ENCODE results near the gene BAK1.
A peak's percentile ranks its signal among the peaks of the same experiment; 100 is the strongest.
"Not testable (repeated sequence)": the region's sequence is repeated elsewhere in the genome, so short reads cannot be mapped to it uniquely, and the experiment has no call there.

Gene BAK1

DNA sequence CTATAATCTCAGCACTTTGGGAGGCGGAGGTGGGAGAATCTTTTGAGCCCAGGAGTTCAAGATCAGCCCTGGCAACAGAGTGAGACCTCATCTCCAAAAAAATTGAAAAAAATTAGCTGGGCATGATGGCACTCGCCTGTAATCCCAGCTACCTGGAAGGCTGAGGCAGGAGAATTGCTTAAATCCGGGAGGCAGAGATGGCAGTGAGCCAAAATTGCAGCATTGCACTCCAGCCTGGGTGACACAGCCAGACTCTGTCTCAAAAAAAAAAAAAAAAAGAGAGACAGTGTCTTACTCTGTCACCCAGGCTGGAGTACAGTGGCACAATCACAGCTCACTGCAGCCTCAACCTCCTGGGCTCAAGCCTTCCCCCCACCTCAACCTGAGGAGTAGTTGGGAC lies 27.2 kb downstream of the BAK1 start:
- not testable (repeated sequence) for DNase-seq (ENCODE audit: low read depth in 2 of 3, low spot score in 2 of 3)

DNA sequence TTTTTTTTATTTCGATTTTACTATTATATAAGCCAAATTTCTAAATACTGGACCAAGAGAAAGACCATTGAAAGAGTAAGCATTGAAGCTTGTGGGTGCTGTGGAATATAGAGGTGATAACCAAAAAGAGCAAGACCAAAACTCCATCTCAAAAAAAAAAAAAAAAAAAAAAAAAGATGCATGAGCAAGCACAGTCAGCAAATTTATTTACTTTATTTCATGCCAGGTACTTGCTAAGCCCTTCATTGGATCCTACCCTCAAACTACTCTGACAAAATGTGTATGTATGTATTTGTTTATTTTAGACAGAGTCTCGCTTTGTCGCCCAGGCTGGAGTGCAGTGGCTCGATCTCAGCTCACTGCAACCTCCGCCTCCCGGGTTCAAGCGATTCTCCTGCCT lies 27.8 kb downstream of the BAK1 start:
- DNase-seq (ENCODE audit: low read depth in 2 of 3, low spot score in 2 of 3) = no peak

DNA sequence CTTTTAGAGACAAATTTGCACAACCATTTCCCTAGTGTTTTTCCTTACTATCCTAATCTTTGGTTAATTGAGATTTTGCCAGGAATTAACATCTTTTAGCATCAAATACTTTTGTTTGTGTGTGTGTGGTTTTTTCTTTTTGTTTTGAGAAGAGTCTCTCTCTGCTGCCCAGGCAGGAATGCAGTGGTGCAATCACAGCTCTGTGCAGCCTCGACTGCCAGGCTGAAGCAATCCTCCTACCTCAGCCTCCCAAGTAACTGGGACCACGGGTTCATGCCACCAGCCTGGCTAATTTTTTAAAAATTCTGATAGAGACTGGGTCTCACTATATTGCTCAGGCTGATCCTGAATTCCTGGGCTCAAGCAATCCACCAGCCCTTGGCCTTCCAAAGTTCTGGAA lies 28.5 kb downstream of the BAK1 start:
- DNase-seq (ENCODE audit: low read depth in 2 of 3, low spot score in 2 of 3) = no peak

DNA sequence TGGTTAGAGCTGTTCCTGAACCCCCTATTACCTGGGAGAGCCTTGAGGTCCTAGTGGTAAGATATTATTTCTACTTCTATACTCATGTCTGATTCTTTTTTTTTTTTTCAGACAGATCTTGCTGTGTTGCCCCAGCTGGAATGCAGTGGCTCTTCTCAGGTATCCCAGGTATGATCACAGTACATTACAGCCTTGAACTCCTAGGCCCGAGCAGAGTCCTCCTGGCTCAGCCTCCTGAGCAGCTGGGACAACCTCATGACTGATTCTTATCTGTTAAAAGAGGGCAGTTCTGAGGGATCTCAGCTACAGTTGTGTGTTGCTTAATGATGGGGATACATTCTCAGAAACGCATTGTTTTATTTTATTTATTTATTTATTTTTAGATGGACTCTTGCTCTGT lies 30.2 kb downstream of the BAK1 start:
- no peak for DNase-seq (ENCODE audit: low read depth in 2 of 3, low spot score in 2 of 3)

DNA sequence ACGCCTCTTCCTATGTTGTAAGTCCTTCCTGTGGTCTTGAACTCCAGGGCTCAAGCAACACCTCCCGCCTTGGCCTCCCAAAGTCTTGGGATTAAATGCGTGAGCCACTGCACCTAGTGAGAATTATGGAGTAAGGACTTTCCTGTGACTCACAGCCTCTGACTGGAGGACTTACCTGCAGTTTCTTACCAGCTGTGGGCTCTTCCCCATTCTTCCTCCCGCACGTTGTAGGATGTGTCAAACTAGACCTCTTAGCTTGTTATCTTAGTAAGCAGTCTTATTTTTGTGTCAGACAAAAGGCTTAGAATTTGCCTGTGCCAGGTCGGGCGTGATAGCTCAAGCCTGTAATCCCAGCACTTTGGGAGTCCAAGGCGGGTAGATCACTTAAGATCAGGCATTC lies 30.9 kb downstream of the BAK1 start:
- no peak for DNase-seq (ENCODE audit: low read depth in 2 of 3, low spot score in 2 of 3)

DNA sequence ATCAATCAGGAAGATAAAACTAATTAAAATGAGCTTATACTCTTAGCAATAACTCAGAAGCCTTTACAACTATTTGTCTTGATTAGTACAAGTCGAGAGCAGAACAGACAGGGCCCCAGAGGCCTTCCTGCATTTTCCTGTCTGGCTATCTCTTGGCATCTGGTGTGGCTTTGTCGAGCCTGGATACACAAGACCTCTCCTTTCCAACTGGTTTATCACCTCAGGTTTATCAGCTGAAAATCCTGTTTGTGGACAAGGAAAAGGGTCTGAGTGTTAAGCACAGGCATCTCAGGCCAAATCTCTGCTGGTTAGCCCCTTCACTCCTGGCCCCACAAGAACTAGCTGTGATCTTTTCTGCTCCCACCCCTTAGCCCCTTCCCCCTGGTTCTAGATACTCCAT lies 32.6 kb downstream of the BAK1 start:
- DNase-seq (ENCODE audit: low read depth in 2 of 3, low spot score in 2 of 3) = no peak

DNA sequence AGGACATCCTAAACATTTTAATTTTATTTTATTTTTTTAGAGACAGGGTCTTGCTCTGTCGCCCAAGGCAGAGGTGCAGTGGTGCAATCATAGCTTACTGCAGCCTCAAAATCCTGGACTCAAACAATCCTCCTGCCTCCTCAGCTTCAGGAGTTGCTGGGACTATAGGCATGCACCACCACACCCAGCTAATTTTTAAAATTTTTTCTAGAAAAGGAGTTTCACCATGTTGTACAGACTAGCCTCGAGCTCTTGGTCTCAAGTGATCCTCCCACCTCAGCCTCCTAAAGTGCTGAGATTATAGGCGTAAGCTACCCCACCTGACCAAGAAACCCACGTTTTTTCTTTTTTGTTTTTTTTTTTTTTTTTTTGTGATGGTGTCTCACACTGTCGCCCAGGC lies 33.3 kb downstream of the BAK1 start:
- no peak for DNase-seq (ENCODE audit: low read depth in 2 of 3, low spot score in 2 of 3)

DNA sequence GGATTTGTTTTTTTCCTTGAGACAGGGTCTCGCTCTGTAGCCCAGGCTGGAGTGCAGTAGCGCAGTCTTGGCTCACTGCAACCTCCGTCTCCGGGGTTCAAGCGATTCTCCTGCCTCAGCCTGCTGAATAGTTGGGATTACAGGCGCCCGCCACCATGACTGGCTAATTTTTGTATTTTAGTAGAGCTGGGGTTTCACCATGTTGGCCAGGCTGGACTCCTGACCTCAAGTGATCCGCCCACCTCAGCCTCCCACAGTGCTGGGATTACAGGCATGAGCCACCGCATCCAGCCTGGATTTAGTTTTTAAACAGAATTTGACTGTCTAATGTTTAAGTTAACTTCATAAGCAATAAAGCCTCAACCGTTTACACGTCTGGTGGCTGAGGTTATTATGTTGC lies 34.8 kb downstream of the BAK1 start:
- DNase-seq (ENCODE audit: low read depth in 2 of 3, low spot score in 2 of 3) = not testable (repeated sequence)

DNA sequence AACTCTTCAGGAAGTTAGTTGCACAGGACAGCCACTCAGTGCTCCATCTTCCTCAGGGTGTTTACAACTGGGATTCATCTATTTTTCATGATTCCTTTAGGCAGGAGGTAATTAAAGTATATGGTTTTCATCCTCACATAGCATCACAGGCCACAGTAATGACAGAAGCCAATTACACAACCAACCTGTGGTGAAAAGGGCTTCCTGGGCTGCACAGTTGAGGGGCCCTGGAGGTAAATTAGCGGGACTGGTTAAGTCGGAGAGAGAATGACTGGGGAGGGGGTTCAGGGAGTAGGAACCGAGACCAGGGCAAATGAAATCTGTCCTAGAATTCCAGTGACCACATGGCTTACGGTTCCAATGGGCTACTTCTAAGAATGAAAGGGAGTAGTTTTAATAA lies 37.0 kb downstream of the BAK1 start:
- no peak for DNase-seq (ENCODE audit: low read depth in 2 of 3, low spot score in 2 of 3)

DNA sequence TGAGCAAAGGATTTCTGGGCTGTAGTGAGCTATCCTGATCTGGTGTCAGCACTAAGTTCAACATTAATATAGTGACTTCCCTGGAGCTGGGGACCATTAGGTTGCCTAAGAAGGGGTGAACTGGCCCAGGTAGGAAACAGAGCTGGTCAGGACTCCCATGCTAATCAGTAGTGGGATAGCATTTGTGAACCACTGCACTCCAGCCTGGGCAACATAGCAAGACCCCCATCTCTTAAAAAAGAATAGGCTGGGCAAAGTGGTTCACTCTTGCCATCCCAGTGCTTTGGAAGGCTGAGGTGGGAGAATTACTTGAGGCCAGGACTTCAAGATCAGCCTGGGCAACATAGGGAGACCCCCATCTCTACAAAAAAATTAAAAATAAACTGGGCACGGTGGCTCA lies 39.3 kb downstream of the BAK1 start:
- no peak for DNase-seq (ENCODE audit: low read depth in 2 of 3, low spot score in 2 of 3)

DNA sequence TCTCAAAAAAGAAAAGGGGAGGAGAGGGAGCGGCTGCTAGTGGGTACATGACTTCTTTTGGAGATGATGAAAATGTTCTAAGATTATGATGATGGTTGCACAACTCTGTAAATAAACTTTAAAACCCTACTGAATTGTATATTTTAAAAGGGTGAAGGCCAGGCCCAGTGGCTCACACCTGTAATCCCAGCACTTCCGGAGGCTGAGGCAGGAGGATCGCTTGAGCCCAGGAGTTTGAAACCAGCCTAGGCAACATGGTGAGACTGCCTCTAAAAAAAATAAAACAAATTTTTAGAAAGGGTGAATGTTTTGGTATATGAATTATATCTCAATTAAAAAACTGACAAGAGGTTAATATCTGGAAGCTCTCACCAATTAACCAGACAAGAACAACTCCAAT lies 45.4 kb downstream of the BAK1 start:
- no peak for DNase-seq (ENCODE audit: low read depth in 2 of 3, low spot score in 2 of 3)

DNA sequence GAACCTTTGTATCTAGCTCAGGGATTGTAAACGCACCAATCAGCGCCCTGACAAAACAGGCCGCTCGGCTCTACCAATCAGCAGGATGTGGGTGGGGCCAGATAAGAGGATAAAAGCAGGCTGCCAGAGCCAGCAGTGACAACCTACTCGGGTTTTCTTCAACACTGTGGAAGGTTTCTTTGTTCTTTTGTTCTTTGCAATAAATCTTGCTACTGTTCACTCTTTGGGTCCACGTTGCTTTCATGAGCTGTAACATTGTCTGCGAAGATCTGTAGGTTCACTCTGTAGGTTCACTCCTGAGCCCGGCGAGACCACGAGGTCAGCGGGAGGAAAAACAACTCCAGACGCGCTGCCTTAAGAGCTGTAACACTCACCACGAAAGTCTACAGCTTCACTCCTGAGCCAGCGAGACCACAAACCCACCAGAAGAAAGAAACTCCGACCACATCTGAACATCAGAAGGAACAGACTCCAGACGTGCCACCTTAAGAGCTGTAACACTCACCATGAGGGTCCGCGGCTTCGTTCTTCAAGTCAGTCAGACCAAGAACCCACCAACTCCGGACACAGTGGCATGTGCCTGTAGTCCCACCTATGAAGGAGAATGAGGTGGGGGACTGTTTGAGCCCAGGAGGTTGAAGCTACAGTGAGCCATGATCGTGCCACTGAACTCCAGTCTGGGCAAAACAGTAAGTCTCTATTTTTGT lies 46.8 kb downstream of the BAK1 start:
- peak; percentile 21 to 40 (median 34) for DNase-seq (ENCODE audit: low read depth in 2 of 3, low spot score in 2 of 3)

DNA sequence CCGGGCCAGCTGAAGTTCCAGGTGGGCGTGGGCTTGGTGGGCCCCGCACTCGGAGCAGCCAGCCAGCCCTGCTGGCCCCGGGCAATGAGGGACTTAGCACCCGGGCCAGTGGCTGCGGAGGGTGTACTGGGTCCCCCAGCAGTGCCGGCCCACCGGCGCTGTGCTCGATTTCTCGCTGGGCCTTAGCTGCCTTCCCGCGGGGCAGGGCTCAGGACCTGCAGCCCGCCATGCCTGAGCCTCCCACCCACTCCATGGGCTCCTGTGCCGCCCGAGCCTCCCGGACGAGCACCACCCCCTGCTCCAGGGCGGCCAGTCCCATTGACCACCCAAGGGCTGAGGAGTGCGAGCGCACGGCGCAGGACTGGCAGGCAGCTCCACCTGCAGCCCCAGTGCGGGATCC lies 47.6 kb downstream of the BAK1 start:
- DNase-seq (ENCODE audit: low read depth in 2 of 3, low spot score in 2 of 3) = not testable (repeated sequence)

DNA sequence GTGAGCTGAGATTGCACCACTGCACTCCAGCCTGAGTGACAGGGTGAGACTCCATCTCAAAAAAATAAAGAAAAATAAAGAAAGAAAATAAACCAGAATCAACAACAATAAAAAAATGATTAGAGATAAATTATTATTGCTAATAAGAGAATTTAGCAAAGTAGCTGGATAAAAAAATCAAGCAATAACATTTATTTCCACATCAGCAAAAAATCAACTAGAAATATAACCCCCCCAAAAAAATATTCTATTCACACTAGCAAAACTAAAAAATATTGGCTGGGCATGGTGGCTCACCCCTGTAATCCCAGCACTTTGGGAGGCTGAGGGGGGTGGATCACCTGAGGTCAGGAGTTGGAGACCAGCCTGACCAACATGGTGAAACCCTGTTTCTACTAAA lies 49.5 kb downstream of the BAK1 start:
- not testable (repeated sequence) for DNase-seq (ENCODE audit: low read depth in 2 of 3, low spot score in 2 of 3)

Measured in activated CD8-positive, alpha-beta memory T cell treated with anti-CD3 and anti-CD28 coated beads for 48 hours (primary cell).